Gastrocnemius medialis (tissue), 4 donors: ENCODE results near the gene ADCYAP1R1. TPM values are rescaled to one million over a fixed set of nuclear protein-coding genes. Genes with fewer than 3 reads are reported as not detected.

Experiments used
- ATAC-seq, 2 donors: fragments of 150-250 bp; one replicate each; pipeline ENCODE4 v1.9.1; 2016
- DNase-seq, 2 donors: peaks; one replicate each; pipeline ENCODE4 v3.0.0-alpha.2; 2019
- H3K27ac ChIP-seq, 4 donors: fragments of 200-600 bp; sonication (generic); 1 replicate in 1 of 4; 2 replicates in 3 of 4; pipeline ENCODE4 v1.5.1; 2016 to 2018; ENCODE audit warnings: mild to moderate bottlenecking in 2 of 4, moderate library complexity in 1 of 4
- H3K27me3 ChIP-seq, 3 donors: fragments of 200-600 bp; sonication (generic) in 2 of 3; 1 replicate in 1 of 3; 2 replicates in 2 of 3; pipeline versions ENCODE4 v1.5.1 to v1.6.0; 2016 to 2019; ENCODE audit warnings: mild to moderate bottlenecking in 1 of 3, moderate library complexity in 1 of 3
- H3K36me3 ChIP-seq, 2 donors: fragments of 200-600 bp; sonication (generic) in 1 of 2; one replicate each; pipeline ENCODE4 v1.5.1; 2017 to 2018
- H3K4me1 ChIP-seq, 2 donors: fragments of 200-600 bp; sonication (generic) in 1 of 2; one replicate each; pipeline ENCODE4 v1.5.1; 2016 to 2017; ENCODE audit warnings: mild to moderate bottlenecking in 2 of 2
- H3K4me3 ChIP-seq, 4 donors: fragments of 200-600 bp; sonication (generic) in 3 of 4; 1 replicate in 1 of 4; 2 replicates in 3 of 4; pipeline ENCODE4 v1.5.1; 2016 to 2019; ENCODE audit warnings: mild to moderate bottlenecking in 2 of 4
- H3K9me3 ChIP-seq, 3 donors: fragments of 200-600 bp; sonication (generic) in 2 of 3; 1 replicate in 1 of 3; 2 replicates in 2 of 3; pipeline ENCODE4 v1.5.1; 2016 to 2019
- CTCF ChIP-seq, 5 experiments: fragments of 450-650 bp in 3 of 5; fragments of 200-600 bp in 2 of 5; sonication (generic) in 2 of 5; IDR thresholded peaks in 4 of 5; conservative IDR thresholded peaks in 1 of 5; 1 replicate in 4 of 5; 2 replicates in 1 of 5; pipeline ENCODE4 v1.5.1; 2016 to 2019; ENCODE audit warnings: antibody characterized with exemption in 5 of 5, mild to moderate bottlenecking in 3 of 5, moderate library complexity in 3 of 5
- POLR2A ChIP-seq, 2 donors: fragments of 450-650 bp; IDR thresholded peaks; one replicate each; pipeline ENCODE4 v1.6.1; 2017; ENCODE audit warnings: antibody characterized with exemption in 2 of 2, mild to moderate bottlenecking in 2 of 2, moderate library complexity in 2 of 2
- in situ Hi-C, 4 donors: fragments of 200-750 bp; cut with MboI; loops; one replicate each; pipeline versions ENCODE4 v1.15.0 to v1.8.0; 2017; ENCODE audit warnings: low sequenced_read_pairs in 4 of 4
- intact Hi-C: fragments of 100-400 bp; cut with DNase I; formaldehyde crosslinking; loops from one replicate; pipeline ENCODE4 v1.15.1; 2023; ENCODE audit warnings: low total_unique reads
- total RNA-seq, 4 donors: library from RNA; depleted of rRNA; stranded (reverse); fragments of >200 nt; gene quantifications; one replicate each; pipeline versions ENCODE4 v1.1.0 to v1.2.3, GENCODE V29; 2016

Gene ADCYAP1R1
- total RNA-seq, 4 donors from 2014 or later: 0.05 to 0.33 (median 0.21) TPM

- in situ Hi-C loops: no loop called here
- Histone ChIP-seq H3K36me3 (no peaks in the 10 kb centered on the region), H3K4me3 (no peak overlapping the region), H3K9me3 (no peaks in the 10 kb centered on the region), H3K27ac (no peak overlapping the region), H3K27me3 (peaks cover 0 to 3% (median 0%) of the 10 kb centered on the region in 3 donors), H3K4me1 (no peaks in the 10 kb centered on the region)
- no peak for DNase-seq
- no peak for ATAC-seq
- TF ChIP-seq POLR2A (IDR thresholded peaks at IDR 0.05) (no peak), CTCF (IDR thresholded peaks at IDR 0.05 in 4 of 5, conservative IDR thresholded peaks at IDR 0.05 in 1 of 5) (no peak)
- intact Hi-C loops: no loop called here
Observed at GRCh38 chr7:31091924-31092434, 39.9 kb downstream of the ADCYAP1R1 start.

GRCh38 chr7:31092606-31093005 is 40.5 kb downstream of the ADCYAP1R1 start:
- Histone ChIP-seq H3K27ac (no peak overlapping the region), H3K9me3 (no peaks in the 10 kb centered on the region), H3K36me3 (no peaks in the 10 kb centered on the region), H3K27me3 (peaks cover 0 to 3% (median 0%) of the 10 kb centered on the region in 3 donors), H3K4me3 (no peak overlapping the region), H3K4me1 (no peaks in the 10 kb centered on the region)
- no peak for ATAC-seq
- TF ChIP-seq CTCF (IDR thresholded peaks at IDR 0.05 in 4 of 5, conservative IDR thresholded peaks at IDR 0.05 in 1 of 5) (no peak), POLR2A (IDR thresholded peaks at IDR 0.05) (no peak)
- in situ Hi-C loops (no loop called here), intact Hi-C loops (no loop called here)
- DNase-seq: no peak

- DNase-seq: no peak
- Histone ChIP-seq H3K27me3 (peaks cover 0 to 3% (median 0%) of the 10 kb centered on the region in 3 donors), H3K36me3 (no peaks in the 10 kb centered on the region), H3K9me3 (no peaks in the 10 kb centered on the region), H3K4me3 (no peak overlapping the region), H3K4me1 (no peaks in the 10 kb centered on the region), H3K27ac (no peak overlapping the region)
- intact Hi-C loops: no loop called here
- in situ Hi-C loops: no loop called here
- no peak for ATAC-seq
- TF ChIP-seq POLR2A (IDR thresholded peaks at IDR 0.05) (no peak), CTCF (IDR thresholded peaks at IDR 0.05 in 4 of 5, conservative IDR thresholded peaks at IDR 0.05 in 1 of 5) (no peak)
Observed at GRCh38 chr7:31093282-31093681, 41.2 kb downstream of the ADCYAP1R1 start.

- no peak for TF ChIP-seq CTCF (IDR thresholded peaks at IDR 0.05 in 4 of 5, conservative IDR thresholded peaks at IDR 0.05 in 1 of 5)
- TF ChIP-seq POLR2A (IDR thresholded peaks at IDR 0.05): no peak
- Histone ChIP-seq H3K4me1 (no peaks in the 10 kb centered on the region), H3K27ac (no peak overlapping the region), H3K36me3 (no peaks in the 10 kb centered on the region), H3K9me3 (no peaks in the 10 kb centered on the region), H3K4me3 (no peak overlapping the region), H3K27me3 (peaks cover 0 to 3% (median 0%) of the 10 kb centered on the region in 3 donors)
- intact Hi-C loops: no loop called here
- DNase-seq (no peak), ATAC-seq (no peak)
- in situ Hi-C loops: no loop called here
Observed at GRCh38 chr7:31094271-31094670, 42.2 kb downstream of the ADCYAP1R1 start.
